Germinal center (tissue), 1 donor: ENCODE data around the gene NLRP7.
"Not testable (repeated sequence)": the region's sequence is repeated elsewhere in the genome, so short reads cannot be mapped to it uniquely, and the experiment has no call there.

Source experiments
- DNase-seq: peaks from one replicate; pipeline ENCODE4 v3.0.0; 2012; ENCODE audit warnings: mixed read lengths, low spot score

Gene NLRP7

DNA sequence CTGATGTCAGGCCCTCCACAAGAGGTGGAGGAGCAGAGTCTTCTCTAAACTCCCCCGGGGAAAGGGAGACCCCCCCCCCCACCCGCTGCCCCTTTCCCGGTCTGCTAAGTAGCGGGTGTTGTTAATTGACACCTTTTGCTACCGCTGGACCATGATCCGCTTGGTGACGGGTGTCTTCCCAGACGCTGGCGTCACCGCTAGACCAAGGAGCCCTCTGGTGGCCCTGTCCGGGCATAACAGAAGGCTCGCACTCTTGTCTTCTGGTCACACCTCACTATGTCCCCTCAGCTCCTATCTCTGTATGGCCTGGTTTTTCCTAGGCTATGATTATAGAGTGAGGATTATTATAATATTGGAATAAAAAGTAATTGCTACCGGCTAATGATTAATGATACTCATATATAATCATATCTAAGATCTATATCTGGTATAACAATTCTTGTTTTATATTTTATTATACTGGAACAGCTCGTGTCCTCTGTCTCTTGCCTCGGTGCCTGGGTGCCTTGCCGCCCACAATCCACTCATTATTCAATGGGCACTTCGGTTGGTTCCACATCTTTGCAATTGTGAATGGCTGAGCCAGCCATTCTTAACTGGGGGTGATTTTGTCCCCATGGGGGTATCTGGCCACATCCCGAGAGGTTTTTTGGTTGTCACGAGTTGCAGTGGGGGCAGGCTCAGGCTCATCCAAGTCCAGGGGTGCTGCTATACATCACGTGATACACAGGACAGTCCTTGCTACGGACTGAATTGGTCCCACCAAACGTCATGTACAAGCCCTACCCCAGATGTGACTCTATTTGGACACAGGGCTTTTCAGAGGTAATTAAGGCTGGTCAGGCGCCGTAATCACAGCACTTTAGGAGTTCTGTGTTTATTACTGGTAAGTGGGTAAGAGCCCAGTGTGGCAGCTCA, 27.4 kb downstream of the NLRP7 start:
- DNase-seq: not testable (repeated sequence)

DNA sequence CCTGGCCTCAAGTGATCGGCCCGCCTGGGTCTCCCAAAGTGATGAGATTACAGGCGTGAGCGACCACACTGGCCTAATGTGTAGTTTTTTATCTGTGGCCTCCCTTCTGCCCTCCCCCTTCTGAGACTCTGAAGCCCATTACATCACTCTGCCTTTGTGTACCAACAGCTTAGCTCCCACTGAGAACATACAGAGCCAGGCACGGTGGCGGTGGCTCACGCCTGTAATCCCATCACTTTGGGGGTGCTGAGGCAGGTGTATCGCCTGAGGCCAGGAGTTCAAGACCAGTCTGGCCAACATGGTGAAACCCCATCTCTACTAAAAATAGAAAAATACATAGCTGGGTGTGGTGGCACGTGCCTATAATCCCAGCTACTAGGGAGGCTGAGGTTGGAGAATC, 28.8 kb downstream of the NLRP7 start:
- DNase-seq: no peak

GRCh38 chr19:54916822-54917221, 30.5 kb downstream of the NLRP7 start:
- DNase-seq: no peak

- not testable (repeated sequence) for DNase-seq
Observed at GRCh38 chr19:54907899-54908298, 39.4 kb downstream of the NLRP7 start.

DNA sequence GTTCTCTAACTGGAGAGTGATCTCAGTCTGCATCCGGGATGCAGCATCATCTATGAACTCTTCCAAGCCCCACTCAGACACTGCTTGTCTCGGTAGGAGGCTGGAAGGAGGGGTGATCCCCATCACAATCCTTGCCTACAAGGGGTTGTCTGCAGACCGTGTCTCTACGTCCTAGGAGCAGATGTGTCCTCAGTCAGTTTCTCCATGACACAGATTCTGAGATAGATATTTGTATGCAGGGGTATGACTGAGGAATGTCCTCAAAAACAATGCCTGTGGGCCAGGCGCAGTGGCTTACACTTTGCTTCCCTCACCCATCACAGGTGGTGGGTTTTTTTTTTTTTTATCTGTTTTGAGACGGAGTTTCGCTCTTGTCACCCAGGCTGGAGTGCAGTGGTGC, 40.5 kb downstream of the NLRP7 start:
- DNase-seq: no peak

DNA sequence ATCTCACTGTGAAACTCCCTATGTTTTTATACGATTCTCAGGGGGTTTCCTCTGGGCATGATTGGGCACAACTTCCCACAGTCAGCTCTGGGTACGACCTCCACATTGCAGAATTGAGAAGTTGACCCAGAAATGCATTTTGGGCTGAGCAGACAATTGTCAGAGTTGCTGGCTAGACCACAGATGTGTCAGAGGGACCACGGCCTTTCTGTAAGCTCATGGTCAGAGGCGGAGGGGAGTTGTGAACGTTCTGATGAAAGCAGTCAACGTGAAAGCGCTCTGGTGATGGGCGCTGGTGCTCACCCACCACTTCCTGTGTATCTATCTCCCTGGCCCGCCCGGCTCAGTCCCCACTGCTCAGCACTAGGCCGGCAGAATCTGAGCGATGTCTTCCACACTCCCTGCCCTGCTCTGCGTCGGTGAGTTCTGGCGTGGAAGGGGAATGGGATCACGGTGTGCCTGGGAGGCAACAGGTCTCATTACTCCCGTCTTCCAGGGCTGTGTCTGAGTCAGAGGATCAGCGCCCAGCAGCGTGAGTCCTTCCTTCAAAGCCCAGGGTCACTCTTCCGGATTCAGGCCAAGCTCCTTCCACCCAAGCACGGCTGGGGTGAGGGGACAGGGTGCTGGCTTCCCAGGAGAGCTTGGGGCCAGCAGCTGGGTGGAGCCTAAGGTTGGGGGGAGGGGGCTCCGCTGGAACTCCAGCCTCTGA, 41.4 kb downstream of the NLRP7 start, which contains the start of gene NCR1:
NCR1 (plus strand) TSS at position 346 of the 709 bp plus-strand sequence; CDS start at position 386, 40 bp downstream.
- DNase-seq: no peak

DNA sequence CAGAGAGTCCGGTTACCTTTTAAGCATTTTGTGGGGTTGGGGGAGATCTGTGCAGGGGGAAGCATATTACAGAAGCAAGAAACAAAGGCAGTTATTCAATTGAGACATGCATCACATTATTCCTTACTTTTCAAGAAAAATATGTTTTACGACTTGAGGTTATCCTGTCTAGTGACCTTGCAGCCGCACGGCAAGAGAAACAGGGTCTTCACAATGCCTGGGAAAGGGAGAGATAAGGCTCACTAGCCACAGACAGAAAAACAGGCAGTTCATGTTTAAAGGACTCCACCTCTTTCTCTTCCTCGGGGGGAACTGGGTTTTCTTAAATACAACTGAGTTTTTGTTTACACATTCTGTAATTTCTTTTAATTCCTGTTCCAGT, 41.9 kb downstream of the NLRP7 start:
- DNase-seq: no peak

- not testable (repeated sequence) for DNase-seq
Observed at GRCh38 chr19:54904261-54904660, 43.1 kb downstream of the NLRP7 start.

DNA sequence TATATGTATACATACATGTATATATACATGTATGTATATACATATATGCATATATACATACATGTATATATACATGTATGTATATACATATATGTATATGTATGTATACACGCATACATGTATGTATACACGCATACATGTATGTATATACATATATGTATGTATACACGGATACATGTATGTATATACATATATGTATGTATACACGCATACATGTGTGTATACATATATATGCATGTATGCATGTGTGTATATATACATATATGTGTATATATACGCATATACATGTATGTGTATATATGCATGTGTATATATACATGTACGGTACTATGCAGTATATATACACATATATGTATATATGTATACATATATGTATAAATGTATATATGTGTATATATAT, 44.0 kb downstream of the NLRP7 start:
- no peak for DNase-seq

GRCh38 chr19:54902061-54902460, 45.3 kb downstream of the NLRP7 start:
- DNase-seq: no peak

DNA sequence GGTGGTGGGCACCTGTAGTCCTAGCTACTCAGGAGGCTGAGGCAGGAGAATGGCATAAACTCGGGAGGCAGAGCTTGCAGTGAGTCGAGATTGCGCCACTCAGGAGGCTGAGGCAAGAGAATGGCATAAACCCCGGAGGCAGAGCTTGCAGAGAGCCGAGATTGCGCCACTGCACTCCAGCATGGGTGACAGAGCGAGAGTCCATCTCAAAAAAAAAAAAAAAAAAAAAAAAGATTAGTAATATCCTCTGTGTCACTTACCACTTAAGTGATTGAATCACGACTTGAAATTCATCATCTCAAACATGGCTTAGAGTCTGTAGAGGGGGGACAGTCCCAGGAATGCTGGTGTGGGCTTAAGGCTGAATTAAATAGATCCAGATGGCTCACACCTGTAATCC, 46.2 kb downstream of the NLRP7 start:
- DNase-seq: not testable (repeated sequence)

DNA sequence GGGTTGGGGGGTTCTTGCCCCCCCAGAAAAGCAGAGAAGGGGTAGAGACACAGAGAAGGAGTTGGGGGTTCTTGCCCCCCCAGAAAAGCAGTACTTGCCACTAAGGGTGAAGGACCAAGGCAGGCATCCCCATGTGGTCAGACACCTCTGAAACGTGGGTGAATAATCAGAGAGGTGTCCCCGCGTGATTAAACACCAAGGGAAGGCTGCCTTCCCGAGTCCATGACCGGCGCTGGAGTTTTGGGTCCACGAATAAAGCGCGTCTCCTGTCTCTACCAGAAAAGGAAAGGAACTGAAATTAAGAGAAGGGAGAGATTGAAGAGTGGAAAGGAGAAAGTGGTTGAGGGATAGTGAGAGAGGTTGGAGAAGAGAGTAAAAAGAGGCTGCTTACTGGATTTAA, 47.7 kb downstream of the NLRP7 start:
- not testable (repeated sequence) for DNase-seq

DNA sequence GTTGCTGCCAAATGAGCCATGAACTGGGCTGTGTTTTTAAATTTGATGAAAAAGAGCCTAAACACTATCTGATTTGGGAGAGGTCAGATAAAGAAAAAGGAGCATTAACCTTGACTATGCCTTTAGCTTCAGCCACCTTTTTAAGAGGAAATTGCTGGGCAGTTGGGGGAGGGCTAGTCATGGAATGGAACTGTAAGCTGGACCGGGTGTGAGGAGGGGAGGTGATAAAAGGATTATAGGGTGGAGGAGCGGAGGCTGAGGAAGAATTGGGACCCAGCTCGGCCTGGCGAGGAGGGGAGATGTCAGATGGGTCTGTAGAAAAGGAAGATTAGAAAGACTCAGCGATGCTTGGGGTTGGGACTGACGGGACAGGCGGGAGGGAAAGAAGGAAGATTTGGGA, 48.6 kb downstream of the NLRP7 start:
- not testable (repeated sequence) for DNase-seq

DNA sequence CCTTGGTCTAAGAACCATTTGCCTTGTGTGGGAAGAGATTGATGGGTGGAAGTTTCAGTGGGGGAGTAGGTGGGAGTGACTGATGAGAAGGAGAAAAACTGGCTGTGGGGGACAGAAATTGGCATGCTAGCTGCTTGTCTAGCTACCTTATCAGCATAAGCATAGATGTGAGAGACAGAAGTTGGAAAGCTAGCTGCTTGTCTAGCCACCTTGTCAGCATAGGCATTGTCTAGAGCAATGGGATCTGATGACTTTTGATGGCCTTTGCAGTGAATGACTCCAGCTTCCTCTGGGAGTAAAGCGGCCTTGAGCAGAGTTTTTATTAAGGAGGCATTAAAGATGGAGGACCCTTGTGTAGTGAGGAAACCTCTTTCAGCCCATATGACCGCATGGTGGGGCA, 51.3 kb downstream of the NLRP7 start:
- no peak for DNase-seq

DNA sequence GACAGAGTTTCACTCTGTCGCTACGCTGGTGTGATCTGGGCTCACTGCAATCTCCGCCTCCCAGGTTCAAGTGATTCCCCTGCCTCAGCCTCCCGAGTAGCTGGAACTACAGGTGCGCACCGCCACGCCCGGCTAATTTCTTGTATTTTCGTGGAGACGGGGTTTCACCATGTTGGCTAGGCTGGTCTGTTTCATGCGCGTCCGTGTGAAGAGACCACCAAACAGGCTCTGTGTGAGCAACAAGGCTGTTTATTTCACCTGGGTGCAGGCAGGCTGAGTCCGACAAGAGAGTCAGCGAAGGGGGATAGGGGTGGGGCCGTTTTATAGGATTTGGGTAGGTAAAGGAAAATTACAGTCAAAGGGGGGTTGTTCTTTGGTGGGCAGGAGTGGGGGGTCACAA, 53.2 kb downstream of the NLRP7 start:
- not testable (repeated sequence) for DNase-seq

- no peak for DNase-seq
Observed at GRCh38 chr19:54893406-54893805, 53.9 kb downstream of the NLRP7 start.

- no peak for DNase-seq
Observed at GRCh38 chr19:54889566-54889965, 57.8 kb downstream of the NLRP7 start.

DNA sequence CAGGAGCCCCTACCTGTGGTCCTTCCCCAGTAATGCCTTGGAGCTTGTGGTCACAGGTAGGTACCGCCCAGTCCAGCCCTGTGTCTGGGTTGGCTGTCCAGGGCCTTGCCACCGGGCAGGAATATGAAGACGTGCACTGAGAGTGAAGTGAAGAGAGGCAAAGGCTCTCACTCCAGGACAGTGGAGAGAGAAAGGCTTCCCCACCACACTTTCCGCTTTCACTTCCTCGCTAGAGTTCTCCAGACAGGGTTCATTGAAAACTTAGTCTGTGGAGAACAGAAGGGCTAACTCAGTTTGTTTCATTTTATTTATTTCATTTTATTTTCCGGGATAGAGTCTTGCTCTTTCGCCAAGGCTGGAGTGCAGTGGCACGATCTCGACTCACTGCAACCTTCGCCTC, 59.1 kb downstream of the NLRP7 start:
- no peak for DNase-seq

GRCh38 chr19:54883228-54883627, 64.1 kb downstream of the NLRP7 start:
- DNase-seq: no peak

GRCh38 chr19:54882758-54883157, 64.6 kb downstream of the NLRP7 start:
- peak; percentile 10 for DNase-seq

DNA sequence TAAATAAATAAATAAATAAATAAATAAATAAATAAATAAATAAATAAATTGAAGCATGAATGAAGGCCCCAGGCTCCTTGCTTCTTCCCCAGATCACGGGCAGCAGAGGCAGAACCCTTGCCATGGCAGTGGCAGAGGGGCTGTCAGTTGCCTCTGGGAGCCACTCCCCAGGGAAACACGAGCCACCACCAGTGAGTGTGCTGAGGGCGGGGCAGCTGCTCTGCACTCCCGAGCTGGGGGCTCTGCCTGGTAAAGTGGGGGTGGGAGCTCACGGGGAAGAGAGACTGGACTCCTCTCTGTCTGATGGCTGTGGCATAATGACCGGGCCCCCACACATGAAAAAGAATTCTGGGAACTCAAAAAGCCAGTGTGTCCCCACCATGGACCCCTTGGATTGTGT, 65.4 kb downstream of the NLRP7 start:
- DNase-seq: no peak

- no peak for DNase-seq
Observed at GRCh38 chr19:54877471-54877870, 69.9 kb downstream of the NLRP7 start.

- DNase-seq: peak; percentile 4
Observed at GRCh38 chr19:54875506-54875905, 71.8 kb downstream of the NLRP7 start.
